Measurements from ENCODE around the gene MBNL2. TPM values are rescaled to one million over a fixed set of nuclear protein-coding genes. Genes with fewer than 3 reads are reported as not detected.

MBNL2 gene
- 66.7 TPM for total RNA-seq
- long read RNA-seq, full-length matches to known transcripts, result 40 of 83 reads
- long read RNA-seq, partial matches to known transcripts, result 32 of 83 reads
- long read RNA-seq, other reads (novel, unspliced or antisense), result 11 of 83 reads

- peak; percentile 90 for DNase-seq
- ATAC-seq, result peak; percentile 93
- intact Hi-C loops (cut with micrococcal nuclease), result loop anchor here (5.0 kb wide), 1 partner anchor 120 kb away; no protein-coding TSS in a partner anchor
Observed at GRCh38 chr13:97221989-97222700, at the start of gene MBNL2. MBNL2 (plus strand) TSS chr13:97222333; CDS start chr13:97276236, 53,903 bp downstream.

- ATAC-seq (no peak), DNase-seq (no peak)
- intact Hi-C loops (cut with micrococcal nuclease), result no loop called here
Observed at GRCh38 chr13:97174638-97175037, 47.5 kb upstream of the MBNL2 start.

GRCh38 chr13:97175041-97175440 is 47.1 kb upstream of the MBNL2 start:
- no peak for DNase-seq

GRCh38 chr13:97179501-97179900 is 42.6 kb upstream of the MBNL2 start:
- DNase-seq (no peak), ATAC-seq (no peak)
- intact Hi-C loops (cut with micrococcal nuclease), result no loop called here

More at GRCh38 chr13:97175041-97175440, 47.1 kb upstream of the MBNL2 start:
- intact Hi-C loops (cut with micrococcal nuclease), result no loop called here
- no peak for ATAC-seq

- no peak for DNase-seq
- ATAC-seq, result no peak
- intact Hi-C loops (cut with micrococcal nuclease), result no loop called here
Observed at GRCh38 chr13:97182111-97182890, 39.8 kb upstream of the MBNL2 start.

GRCh38 chr13:97185291-97185690 is 36.8 kb upstream of the MBNL2 start:
- intact Hi-C loops (cut with micrococcal nuclease), result no loop called here
- no peak for ATAC-seq
- DNase-seq, result no peak

- intact Hi-C loops (cut with micrococcal nuclease), result no loop called here
- ATAC-seq (no peak), DNase-seq (no peak)
Observed at GRCh38 chr13:97185751-97186150, 36.4 kb upstream of the MBNL2 start.

- DNase-seq (no peak), ATAC-seq (no peak)
Observed at GRCh38 chr13:97188207-97188606, 33.9 kb upstream of the MBNL2 start.

GRCh38 chr13:97189928-97190327 is 32.2 kb upstream of the MBNL2 start:
- intact Hi-C loops (cut with micrococcal nuclease), result no loop called here
- ATAC-seq, result no peak
- DNase-seq, result no peak

More at GRCh38 chr13:97188207-97188606, 33.9 kb upstream of the MBNL2 start:
- intact Hi-C loops (cut with micrococcal nuclease), result no loop called here

GRCh38 chr13:97191142-97191541 is 31.0 kb upstream of the MBNL2 start:
- intact Hi-C loops (cut with micrococcal nuclease), result no loop called here
- no peak for ATAC-seq
- no peak for DNase-seq

GRCh38 chr13:97191615-97192014 is 30.5 kb upstream of the MBNL2 start:
- ATAC-seq, result no peak
- intact Hi-C loops (cut with micrococcal nuclease), result no loop called here

GRCh38 chr13:97192166-97192565 is 30.0 kb upstream of the MBNL2 start:
- intact Hi-C loops (cut with micrococcal nuclease), result no loop called here
- DNase-seq (no peak), ATAC-seq (no peak)

More at GRCh38 chr13:97191615-97192014, 30.5 kb upstream of the MBNL2 start:
- DNase-seq, result no peak

GRCh38 chr13:97193577-97193976 is 28.6 kb upstream of the MBNL2 start:
- ATAC-seq (no peak), DNase-seq (no peak)
- intact Hi-C loops (cut with micrococcal nuclease), result no loop called here

- DNase-seq (no peak), ATAC-seq (no peak)
- intact Hi-C loops (cut with micrococcal nuclease), result no loop called here
Observed at GRCh38 chr13:97194479-97194878, 27.7 kb upstream of the MBNL2 start.

GRCh38 chr13:97196340-97196739 is 25.8 kb upstream of the MBNL2 start:
- DNase-seq, result no peak
- ATAC-seq, result no peak
- intact Hi-C loops (cut with micrococcal nuclease), result no loop called here

- no peak for ATAC-seq
- intact Hi-C loops (cut with micrococcal nuclease), result no loop called here
- DNase-seq, result no peak
Observed at GRCh38 chr13:97198753-97199152, 23.4 kb upstream of the MBNL2 start.

GRCh38 chr13:97199451-97199850 is 22.7 kb upstream of the MBNL2 start:
- ATAC-seq, result no peak
- DNase-seq, result no peak
- intact Hi-C loops (cut with micrococcal nuclease), result no loop called here

- ATAC-seq, result no peak
Observed at GRCh38 chr13:97200081-97200942, 21.8 kb upstream of the MBNL2 start.

GRCh38 chr13:97202761-97203160 is 19.4 kb upstream of the MBNL2 start:
- intact Hi-C loops (cut with micrococcal nuclease), result no loop called here
- ATAC-seq (no peak), DNase-seq (no peak)

More at GRCh38 chr13:97200081-97200942, 21.8 kb upstream of the MBNL2 start:
- intact Hi-C loops (cut with micrococcal nuclease), result no loop called here
- DNase-seq, result no peak

Measured in left ventricle myocardium superior (tissue), 1 donor.